CD14-positive monocyte (primary cell): ENCODE results near the gene SLX9. TPM values are rescaled to one million over a fixed set of nuclear protein-coding genes. Genes with fewer than 3 reads are reported as not detected.
A peak's percentile ranks its signal among the peaks of the same experiment; 100 is the strongest.

ENCODE experiments used
- DNase-seq, 3 donors: peaks; one replicate each; pipeline ENCODE4 v3.0.0-alpha.2; 2011 to 2022
- H2AFZ ChIP-seq: 2 replicates; pipeline ENCODE4 v1.6.0; 2012; ENCODE audit warnings: mild to moderate bottlenecking, low read depth, low read length, inconsistent platforms; ENCODE audit not compliant: insufficient read depth, poor library complexity, severe bottlenecking
- H3K27ac ChIP-seq, 2 donors: 1 replicate in 1 of 2; 2 replicates in 1 of 2; pipeline ENCODE4 v1.5.1; 2012 to 2013; ENCODE audit warnings: low read length in 2 of 2, control low read depth in 1 of 2, inconsistent platforms in 1 of 2, low read depth in 1 of 2, mild to moderate bottlenecking in 1 of 2
- H3K27me3 ChIP-seq, 2 donors: one replicate each; pipeline versions ENCODE4 v1.6.0 to v1.6.1; 2011 to 2013; ENCODE audit warnings: low read length in 2 of 2; ENCODE audit not compliant: control insufficient read depth in 2 of 2, insufficient read depth in 2 of 2
- H3K36me3 ChIP-seq, 2 donors: replicated peaks in 1 of 2; 1 replicate in 1 of 2; 2 replicates in 1 of 2; pipeline versions ENCODE4 v1.5.1 to v1.6.1; 2012 to 2013; ENCODE audit warnings: low read length in 2 of 2, control low read depth in 1 of 2, inconsistent platforms in 1 of 2, mild to moderate bottlenecking in 1 of 2; ENCODE audit not compliant: insufficient read depth in 2 of 2, control insufficient read depth in 1 of 2
- H3K4me1 ChIP-seq, 2 donors: 1 replicate in 1 of 2; 2 replicates in 1 of 2; pipeline versions ENCODE4 v1.5.1 to v1.6.1; 2012 to 2013; ENCODE audit warnings: low read length in 2 of 2, control low read depth in 1 of 2, inconsistent platforms in 1 of 2, mild to moderate bottlenecking in 1 of 2, moderate library complexity in 1 of 2; ENCODE audit not compliant: insufficient read depth in 2 of 2, control insufficient read depth in 1 of 2
- H3K4me2 ChIP-seq: replicated peaks from 2 replicates; pipeline ENCODE3; 2012; ENCODE audit warnings: low read length, moderate library complexity, mild to moderate bottlenecking; ENCODE audit not compliant: poor library complexity, severe bottlenecking; ENCODE audit errors: extremely low read depth
- H3K4me3 ChIP-seq, 3 experiments: fragments of 200-600 bp in 1 of 3; sonication (generic) in 1 of 3; replicated peaks in 1 of 3; 1 replicate in 2 of 3; 2 replicates in 1 of 3; pipeline ENCODE4 v1.5.1; 2011 to 2013; ENCODE audit warnings: low read length in 3 of 3, mild to moderate bottlenecking in 3 of 3, control low read depth in 2 of 3, low read depth in 2 of 3, inconsistent platforms in 1 of 3, moderate library complexity in 1 of 3
- H3K79me2 ChIP-seq: 2 replicates; pipeline ENCODE4 v1.6.0; 2012; ENCODE audit warnings: mild to moderate bottlenecking, control low read depth, inconsistent platforms, low read length, moderate library complexity; ENCODE audit not compliant: insufficient read depth
- H3K9ac ChIP-seq: 2 replicates; pipeline ENCODE4 v1.6.0; 2017; ENCODE audit warnings: low read length, mild to moderate bottlenecking; ENCODE audit not compliant: insufficient read depth, poor library complexity, severe bottlenecking
- H3K9me3 ChIP-seq, 2 donors: replicated peaks in 1 of 2; 1 replicate in 1 of 2; 2 replicates in 1 of 2; pipeline versions ENCODE4 v1.5.1 to v1.6.1; 2012 to 2013; ENCODE audit warnings: low read length in 2 of 2, control low read depth in 1 of 2; ENCODE audit not compliant: control insufficient read depth in 1 of 2, insufficient read depth in 1 of 2
- H4K20me1 ChIP-seq: 2 replicates; pipeline ENCODE4 v1.6.0; 2012; ENCODE audit warnings: mild to moderate bottlenecking, low read length, control low read depth, moderate library complexity; ENCODE audit not compliant: insufficient read depth
- H3K27ac Mint-ChIP-seq, 7 donors: one replicate each; pipeline ENCODE4 v1.8.0; 2020; ENCODE audit warnings: mild to moderate bottlenecking in 7 of 7, mixed read lengths in 7 of 7, moderate library complexity in 6 of 7, inconsistent platforms in 2 of 7
- H3K27me3 Mint-ChIP-seq, 3 donors: one replicate each; pipeline ENCODE4 v1.8.0; 2021 to 2022; ENCODE audit warnings: low read depth in 3 of 3, mild to moderate bottlenecking in 3 of 3, mixed read lengths in 3 of 3, moderate library complexity in 3 of 3, inconsistent platforms in 1 of 3
- H3K36me3 Mint-ChIP-seq, 2 donors: one replicate each; pipeline ENCODE4 v1.8.0; 2020; ENCODE audit warnings: mixed read lengths in 2 of 2, inconsistent platforms in 1 of 2, mild to moderate bottlenecking in 1 of 2
- H3K4me1 Mint-ChIP-seq: one replicate; pipeline ENCODE4 v1.8.0; 2020; ENCODE audit warnings: mild to moderate bottlenecking, mixed read lengths
- H3K4me3 Mint-ChIP-seq, 2 donors: one replicate each; pipeline ENCODE4 v1.8.0; 2020; ENCODE audit warnings: mild to moderate bottlenecking in 2 of 2, mixed read lengths in 2 of 2, moderate library complexity in 1 of 2
- H3K9me3 Mint-ChIP-seq, 7 donors: one replicate each; pipeline ENCODE4 v1.8.0; 2020 to 2022; ENCODE audit warnings: mixed read lengths in 7 of 7, mild to moderate bottlenecking in 6 of 7, moderate library complexity in 6 of 7, inconsistent platforms in 2 of 7
- WGBS: methylation state at CpG from one replicate; pipeline ENCODE4 v1.1.5; 2013; ENCODE audit warnings: missing lambda C conversion rate; ENCODE audit not compliant: insufficient coverage; 5-methylcytosine and 5-hydroxymethylcytosine counted together
- intact Hi-C, 2 donors: fragments of 100-400 bp; cut with micrococcal nuclease; formaldehyde crosslinking; loops; one replicate each; pipeline versions ENCODE4 v1.15.0 to v1.15.1; 2023
- polyA plus RNA-seq, 3 donors: library from polyadenylated mRNA; depleted of rRNA in 1 of 3; unstranded in 2 of 3; stranded (reverse) in 1 of 3; fragments of 300-500 nt in 2 of 3; fragments of >200 nt in 1 of 3; fragmentation: Illumina TruSeq in 2 of 3; gene quantifications; 1 replicate in 2 of 3; 2 replicates in 1 of 3; pipeline ENCODE4 v1.2.3, GENCODE V29; 2012 to 2021
- TF ChIP-seq, protein P1 (sequence below): fragments of 200-600 bp; IDR thresholded peaks from one replicate; pipeline ENCODE4 v1.8.0; 2022; ENCODE audit warnings: antibody characterized with exemption, mild to moderate bottlenecking

Gene SLX9
- polyA plus RNA-seq, 3 donors = 7.5 to 9.0 (median 9.0) TPM

DNA sequence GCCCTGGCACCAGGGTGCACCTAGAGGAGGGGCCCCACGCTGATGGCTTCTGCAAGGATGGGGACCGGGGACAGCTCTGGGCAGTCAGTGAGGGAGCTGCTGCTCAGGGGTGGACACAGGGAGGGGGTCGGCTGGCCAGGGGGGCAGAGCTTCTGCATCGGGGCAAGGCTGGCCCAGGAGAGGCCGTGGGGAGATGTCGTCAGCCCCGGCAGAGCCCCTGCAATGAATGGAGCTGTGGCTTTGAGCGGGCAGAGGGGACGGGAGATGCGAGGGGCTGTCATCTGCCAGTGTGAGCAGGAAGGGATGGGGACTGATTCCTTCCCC, 31.8 kb downstream of the SLX9 start:
- no peak for DNase-seq
- Histone ChIP-seq H3K79me2 (no peaks in the 10 kb centered on the region), H3K4me2 (no peak overlapping the region), H4K20me1 (no peaks in the 10 kb centered on the region), H3K36me3 (peaks cover 3 to 27% of the 10 kb centered on the region in 2 donors), H2AFZ (no peak overlapping the region), H3K4me1 (peaks cover 41 to 43% of the 10 kb centered on the region in 2 donors), H3K27me3 (no peaks in the 10 kb centered on the region), H3K27ac (no peak overlapping the region), H3K9me3 (no peaks in the 10 kb centered on the region), H3K9ac (no peak overlapping the region), H3K4me3 (no peak overlapping the region)
- H3K4me3 Mint-ChIP-seq = no peak overlapping the region
- TF ChIP-seq, protein P1, sequence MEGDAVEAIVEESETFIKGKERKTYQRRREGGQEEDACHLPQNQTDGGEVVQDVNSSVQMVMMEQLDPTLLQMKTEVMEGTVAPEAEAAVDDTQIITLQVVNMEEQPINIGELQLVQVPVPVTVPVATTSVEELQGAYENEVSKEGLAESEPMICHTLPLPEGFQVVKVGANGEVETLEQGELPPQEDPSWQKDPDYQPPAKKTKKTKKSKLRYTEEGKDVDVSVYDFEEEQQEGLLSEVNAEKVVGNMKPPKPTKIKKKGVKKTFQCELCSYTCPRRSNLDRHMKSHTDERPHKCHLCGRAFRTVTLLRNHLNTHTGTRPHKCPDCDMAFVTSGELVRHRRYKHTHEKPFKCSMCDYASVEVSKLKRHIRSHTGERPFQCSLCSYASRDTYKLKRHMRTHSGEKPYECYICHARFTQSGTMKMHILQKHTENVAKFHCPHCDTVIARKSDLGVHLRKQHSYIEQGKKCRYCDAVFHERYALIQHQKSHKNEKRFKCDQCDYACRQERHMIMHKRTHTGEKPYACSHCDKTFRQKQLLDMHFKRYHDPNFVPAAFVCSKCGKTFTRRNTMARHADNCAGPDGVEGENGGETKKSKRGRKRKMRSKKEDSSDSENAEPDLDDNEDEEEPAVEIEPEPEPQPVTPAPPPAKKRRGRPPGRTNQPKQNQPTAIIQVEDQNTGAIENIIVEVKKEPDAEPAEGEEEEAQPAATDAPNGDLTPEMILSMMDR = no peak
- intact Hi-C loops = no loop called here
- peak overlapping the region in 1 of 7 donors; percentile 28 for H3K27ac Mint-ChIP-seq
- peaks cover 37% of the 10 kb centered on the region for H3K4me1 Mint-ChIP-seq
- H3K9me3 Mint-ChIP-seq = no peaks in the 10 kb centered on the region
- H3K36me3 Mint-ChIP-seq = peaks cover 14 to 53% of the 10 kb centered on the region in 2 donors
- 91% methylated on average over 9 of the region's 10 CpGs for WGBS
- H3K27me3 Mint-ChIP-seq = peaks cover 1 to 4% (median 2%) of the 10 kb centered on the region in 3 donors

DNA sequence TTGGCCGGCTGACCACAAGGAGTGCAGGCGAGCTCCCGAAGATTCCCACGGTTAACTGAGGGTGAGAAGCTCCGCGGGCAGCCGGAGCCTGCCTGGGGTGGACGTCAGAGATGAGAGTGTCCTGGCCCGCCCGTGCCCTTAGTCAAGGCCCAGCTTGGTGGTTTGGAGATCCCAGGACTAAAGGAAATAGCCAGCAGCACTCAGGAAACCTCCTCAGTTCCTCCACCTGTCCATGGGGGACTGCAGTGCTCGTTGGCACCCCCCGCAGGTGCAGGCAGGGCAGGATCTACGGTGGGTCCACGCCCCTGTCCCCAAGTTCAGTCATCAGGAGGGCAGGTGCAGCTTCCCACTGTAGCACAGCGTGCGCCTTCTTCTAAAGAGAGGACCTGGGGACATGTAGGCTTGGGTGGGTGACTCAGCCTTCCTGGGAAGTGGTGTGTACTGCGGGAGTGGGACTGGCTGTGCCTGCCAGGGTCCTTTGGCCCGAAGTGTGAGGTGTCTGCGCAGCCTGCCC, 32.5 kb downstream of the SLX9 start:
- H2AFZ ChIP-seq = no peak overlapping the region
- Mint-ChIP-seq H3K4me3 (no peak overlapping the region), H3K27ac (peak overlapping the region in 5 of 7 donors; percentile 10 to 76 (median 54)), H3K27me3 (peaks cover 1 to 4% (median 2%) of the 10 kb centered on the region in 3 donors), H3K36me3 (peaks cover 15 to 58% of the 10 kb centered on the region in 2 donors), H3K4me1 (peaks cover 30% of the 10 kb centered on the region), H3K9me3 (no peaks in the 10 kb centered on the region)
- no peak overlapping the region for H3K27ac ChIP-seq
- DNase-seq = no peak
- TF ChIP-seq, protein P1 = no peak
- no peaks in the 10 kb centered on the region for H3K27me3 ChIP-seq
- no peak overlapping the region for H3K4me2 ChIP-seq
- H4K20me1 ChIP-seq = no peaks in the 10 kb centered on the region
- peaks cover 6 to 27% of the 10 kb centered on the region in 2 donors for H3K36me3 ChIP-seq
- H3K4me3 ChIP-seq = no peak overlapping the region
- H3K9ac ChIP-seq = no peak overlapping the region
- WGBS = 95% methylated on average over 19 of the region's 19 CpGs
- H3K79me2 ChIP-seq = no peaks in the 10 kb centered on the region
- H3K9me3 ChIP-seq = no peaks in the 10 kb centered on the region
- intact Hi-C loops = no loop called here
- H3K4me1 ChIP-seq = peaks cover 33 to 35% of the 10 kb centered on the region in 2 donors
